Right lobe of liver (tissue), 4 donors: ENCODE data around the gene OPA1.

Experiments used
- CTCF ChIP-seq, 4 donors: fragments of 200-600 bp in 3 of 4; fragments of 450-650 bp in 1 of 4; IDR thresholded peaks; one replicate each; pipeline versions ENCODE4 v1.5.1 to v1.8.0; 2016 to 2022; ENCODE audit warnings: antibody characterized with exemption in 4 of 4, mild to moderate bottlenecking in 2 of 4
- POLR2A ChIP-seq: fragments of 450-650 bp; IDR thresholded peaks from one replicate; pipeline ENCODE4 v1.6.1; 2017; ENCODE audit warnings: antibody characterized with exemption, mild to moderate bottlenecking
- donor health status: DM: no; HTN: no; CAD: no.
- donor health status: DM: no; HTN: no; CAD: no.
- donor health status: DM: no; HTN: yes; CAD: no.

- peak in 2 of 4 donors; percentile 6 to 22 for TF ChIP-seq CTCF (IDR thresholded peaks at IDR 0.05)
- peak; percentile 32 for TF ChIP-seq POLR2A
Measured at GRCh38 chr3:193744822-193745684, 152.0 kb downstream of the OPA1 start.
